Left lobe of liver (tissue), 2 donors: ENCODE measurements around the gene PSMB7. TPM values are rescaled to one million over a fixed set of nuclear protein-coding genes. Genes with fewer than 3 reads are reported as not detected.

Experiments used
- ATAC-seq: fragments of 200-7000 bp; cut with Tn5 transposase; one replicate; pipeline ENCODE4 v1.9.1; 2020; ENCODE audit warnings: mild to moderate bottlenecking, moderate library complexity
- DNase-seq: peaks from one replicate; pipeline ENCODE4 v3.0.0-alpha.2; 2020; ENCODE audit warnings: low spot score
- total RNA-seq: library from RNA; stranded (reverse); gene quantifications from one replicate; pipeline ENCODE4 v1.2.1, GENCODE V29; 2021
- donor health status: DM: no; HTN: no; CAD: no; lungs with moderate emphysema.
- donor health status: DM: no; HTN: yes; CAD: no.

Gene PSMB7
- total RNA-seq, 1 donor from 2014 or later, result 86.0 TPM

DNA sequence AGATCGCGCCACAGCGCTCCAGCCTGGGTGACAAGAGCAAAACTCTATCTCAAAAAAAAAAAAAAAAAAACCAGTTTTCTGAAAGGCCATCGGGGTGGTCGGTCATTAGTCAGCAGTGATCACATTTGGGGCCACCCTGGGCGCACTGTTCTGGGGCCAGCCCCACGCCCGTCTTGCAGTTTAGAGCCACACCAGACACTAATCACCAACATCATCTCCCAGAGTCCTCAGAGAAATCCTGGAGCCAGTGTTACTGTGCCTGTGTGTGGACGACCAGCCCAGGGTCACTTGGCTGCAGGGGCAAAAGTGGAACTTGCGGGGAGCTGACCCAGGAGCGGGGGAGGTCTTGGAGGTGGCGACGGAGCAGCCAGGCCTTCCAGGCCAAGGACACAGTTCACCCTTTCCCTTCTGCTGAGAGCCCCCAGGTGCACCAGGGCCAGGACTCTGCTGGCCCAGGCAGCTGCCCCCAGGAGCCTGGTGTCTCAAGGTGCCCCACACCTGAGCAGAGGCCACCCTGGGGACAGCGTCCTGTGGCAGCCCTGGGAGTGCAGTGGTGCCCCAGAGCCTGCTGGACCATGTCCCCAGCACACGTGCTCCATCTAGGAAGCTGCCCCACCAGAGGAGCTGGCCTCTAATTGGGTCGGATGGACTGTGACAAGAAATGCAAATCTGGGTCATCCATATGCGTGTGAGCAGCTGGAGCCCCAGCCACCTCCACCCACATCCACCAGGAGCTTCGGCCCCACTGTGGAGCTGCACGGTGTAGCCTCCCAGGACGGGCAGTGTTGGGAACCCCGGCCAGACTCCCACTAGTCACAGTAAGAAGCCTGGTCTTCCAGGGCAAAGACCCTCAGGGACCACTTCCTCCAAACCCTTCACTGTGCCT lies 106.4 kb downstream of the PSMB7 start:
- peak; percentile 19 for ATAC-seq

DNA sequence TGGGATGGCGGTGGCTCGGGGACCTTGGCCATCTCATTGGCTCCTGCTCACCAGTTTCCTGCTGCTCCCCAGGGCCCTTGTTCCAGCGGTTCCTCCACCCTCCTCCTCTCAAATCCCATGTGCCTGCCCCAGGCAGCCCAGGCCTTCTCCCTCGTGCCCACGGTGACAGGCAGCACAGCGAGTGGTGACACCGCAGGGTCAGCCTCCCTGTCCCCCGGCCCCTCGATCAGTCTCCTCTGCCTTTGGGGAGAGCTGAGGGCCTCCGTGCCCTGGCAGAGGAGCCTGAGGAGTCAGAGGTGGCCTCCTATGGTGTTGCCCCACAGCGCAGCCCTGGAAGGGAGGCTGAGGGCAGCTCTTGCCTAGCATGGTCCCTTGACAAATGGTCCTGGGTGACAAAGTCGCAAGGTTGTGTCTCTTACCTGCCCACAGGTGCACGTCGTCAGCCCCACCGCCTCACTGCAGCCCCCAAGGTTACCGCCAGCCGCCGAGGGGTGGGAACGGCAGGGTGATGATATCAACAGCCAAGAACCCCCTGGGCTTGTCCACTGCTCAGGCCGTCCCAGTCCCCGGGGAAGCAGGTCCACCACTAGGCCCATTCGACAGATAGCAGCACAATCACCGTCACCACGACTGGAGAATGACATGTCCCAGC lies 107.7 kb downstream of the PSMB7 start:
- DNase-seq, result no peak

More for the DNA sequence above, 106.4 kb downstream of the PSMB7 start:
- DNase-seq, result no peak

DNA sequence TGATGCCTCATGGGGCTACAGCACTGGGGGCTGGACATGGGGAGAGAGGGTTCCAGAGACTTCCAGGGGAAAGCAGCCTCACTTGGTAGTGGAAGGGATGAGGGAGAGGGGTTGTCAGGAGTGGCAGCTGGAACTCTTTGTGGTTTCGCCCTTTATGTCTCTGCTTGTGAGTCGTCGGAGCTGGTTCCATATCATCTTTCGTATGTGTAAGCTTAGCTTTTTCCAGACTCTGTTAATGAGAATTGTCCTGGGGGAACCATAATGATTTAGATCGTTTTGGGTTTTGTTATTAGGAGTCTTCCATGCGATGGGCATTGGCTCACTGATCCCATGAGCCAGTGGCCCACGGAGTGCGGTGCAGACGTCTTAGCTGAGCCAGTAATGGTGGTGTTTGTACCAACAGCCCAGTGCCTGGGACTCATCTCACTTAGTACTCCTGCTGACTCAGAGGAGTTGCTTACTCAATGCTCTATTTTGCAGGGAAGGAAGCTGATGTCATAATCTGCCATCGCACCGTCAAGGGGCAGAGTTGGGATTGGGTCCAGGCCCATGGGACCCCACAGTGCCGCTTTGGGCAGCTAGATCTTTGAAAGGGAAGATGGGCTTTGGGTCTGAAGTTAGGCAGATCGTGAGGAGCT lies 109.0 kb downstream of the PSMB7 start:
- no peak for DNase-seq
- no peak for ATAC-seq

More for the DNA sequence above, 107.7 kb downstream of the PSMB7 start:
- ATAC-seq, result no peak

DNA sequence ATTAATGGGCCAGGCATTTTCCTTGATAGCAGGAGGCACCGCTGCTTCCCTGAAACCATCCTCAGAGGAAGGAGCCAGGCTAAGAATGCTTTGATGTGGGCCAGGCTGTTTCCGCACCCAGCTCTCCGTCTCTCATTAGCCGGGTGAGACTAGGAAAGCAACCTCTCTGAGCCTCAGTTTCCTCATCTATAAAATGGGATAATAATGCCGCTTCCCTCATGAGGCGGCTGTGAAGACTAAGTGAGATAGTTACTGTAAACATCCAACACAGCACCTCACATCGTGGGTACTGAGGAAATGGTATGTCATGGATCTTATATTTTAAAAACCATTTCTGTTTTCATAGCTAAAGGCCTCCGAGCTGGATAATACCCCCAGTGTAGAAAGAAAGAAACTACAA lies 111.0 kb downstream of the PSMB7 start:
- DNase-seq (no peak), ATAC-seq (no peak)

DNA sequence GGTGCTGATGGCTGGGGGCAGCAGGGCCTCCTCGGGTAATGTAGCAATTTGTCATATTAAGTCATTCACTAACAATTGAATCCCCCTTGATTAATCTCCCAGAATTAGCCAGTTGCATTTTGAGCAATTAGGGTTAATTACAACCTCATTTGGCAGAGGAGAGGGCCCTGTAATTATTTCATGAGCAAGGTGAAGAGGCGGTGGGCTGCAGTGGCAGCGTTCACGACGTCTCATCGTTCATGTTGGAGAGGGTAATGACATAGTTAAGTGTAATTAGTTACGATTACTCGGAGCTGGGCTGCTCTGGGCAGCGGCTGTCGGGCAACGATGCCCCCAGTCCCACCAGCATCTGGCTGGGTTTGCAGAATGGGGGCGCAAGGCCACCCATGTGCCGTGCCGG lies 111.5 kb downstream of the PSMB7 start:
- no peak for ATAC-seq
- no peak for DNase-seq

Other genes with a start within 250 kb of the PSMB7 start
- 84.5 TPM for gene NEK6, start 157.5 kb downstream of the PSMB7 start, total RNA-seq
- not detected for gene ADGRD2, start 35.0 kb upstream of the PSMB7 start, total RNA-seq
- gene NR5A1, start 92.0 kb upstream of the PSMB7 start, total RNA-seq, result 0.40 TPM